Measurements from ENCODE around the gene TRAPPC4.
"Not testable (repeated sequence)": the region's sequence is repeated elsewhere in the genome, so short reads cannot be mapped to it uniquely, and the experiment has no call there.

The TRAPPC4 gene, protein sequence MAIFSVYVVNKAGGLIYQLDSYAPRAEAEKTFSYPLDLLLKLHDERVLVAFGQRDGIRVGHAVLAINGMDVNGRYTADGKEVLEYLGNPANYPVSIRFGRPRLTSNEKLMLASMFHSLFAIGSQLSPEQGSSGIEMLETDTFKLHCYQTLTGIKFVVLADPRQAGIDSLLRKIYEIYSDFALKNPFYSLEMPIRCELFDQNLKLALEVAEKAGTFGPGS
- total RNA-seq: 40.2 to 47.2 reads per million in 2 donors

DNA sequence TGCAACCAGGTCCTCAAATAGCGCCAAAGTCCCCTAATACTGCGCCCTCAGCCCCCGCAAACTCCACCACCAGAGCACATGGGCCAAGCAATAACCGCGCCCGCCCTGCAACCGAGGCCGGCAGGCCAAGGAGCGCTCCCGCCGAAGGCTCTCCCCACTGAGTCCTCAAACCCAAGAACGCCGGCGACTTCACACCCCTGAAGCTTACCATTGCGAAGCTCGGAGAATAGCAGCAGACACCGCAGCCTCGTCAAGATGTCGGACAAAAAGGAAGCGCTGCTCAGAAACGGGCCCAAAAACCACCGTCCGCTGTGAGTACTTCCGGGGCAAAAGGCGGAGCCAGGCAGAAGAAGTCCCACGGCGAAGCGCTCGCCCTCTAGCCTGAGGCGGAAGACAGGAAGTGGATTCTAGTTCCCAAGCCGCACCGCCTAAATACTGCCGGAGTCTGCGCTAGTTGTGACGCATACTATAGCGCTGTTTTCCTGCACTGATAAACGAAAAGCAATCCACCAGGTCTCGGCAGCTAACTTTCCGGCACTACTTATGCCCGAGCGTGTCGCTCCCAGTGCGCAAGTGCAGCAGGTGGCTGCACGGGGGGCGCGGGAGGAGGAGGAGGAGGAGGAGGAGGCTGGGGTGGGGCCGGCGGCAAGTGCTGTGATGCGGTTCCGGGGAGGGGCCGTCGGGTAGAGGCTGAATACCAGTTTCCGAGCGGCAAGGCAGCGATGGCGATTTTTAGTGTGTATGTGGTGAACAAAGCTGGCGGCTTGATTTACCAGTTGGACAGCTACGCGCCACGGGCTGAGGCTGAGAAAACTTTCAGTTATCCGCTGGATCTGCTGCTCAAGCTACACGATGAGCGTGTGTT lies at the start of gene TRAPPC4, which contains the start of gene RPS25:
Gene TRAPPC4, plus strand, starts transcription at position 693 of the 865 bp plus-strand sequence. Its CDS starts 30 bp downstream, at position 723.
Gene RPS25, minus strand, starts transcription at position 270 of the 865 bp plus-strand sequence. Its CDS starts 59 bp downstream, at position 211.
- DNase-seq: peak; percentile 88 to 99 (median 95)

DNA sequence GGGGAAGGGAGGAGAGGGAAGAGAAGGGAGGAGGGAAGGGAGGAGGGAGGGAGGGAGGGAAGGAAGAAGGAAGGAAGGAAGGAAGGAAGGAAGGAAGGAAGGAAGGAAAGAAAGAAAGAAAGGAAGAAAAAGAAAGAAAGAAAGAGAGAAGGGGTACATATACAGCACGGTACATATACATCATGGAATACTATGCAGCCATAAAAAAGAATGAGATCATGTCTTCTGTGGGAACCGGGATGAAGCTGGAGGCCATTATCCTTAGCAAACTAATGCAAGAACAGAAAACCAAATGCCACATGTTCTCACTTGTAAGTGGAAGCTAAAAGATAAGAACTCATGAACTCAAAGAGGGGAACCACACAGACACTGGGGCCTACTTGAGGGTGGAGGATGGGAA lies 49.1 kb upstream of the TRAPPC4 start:
- not testable (repeated sequence) for DNase-seq

DNA sequence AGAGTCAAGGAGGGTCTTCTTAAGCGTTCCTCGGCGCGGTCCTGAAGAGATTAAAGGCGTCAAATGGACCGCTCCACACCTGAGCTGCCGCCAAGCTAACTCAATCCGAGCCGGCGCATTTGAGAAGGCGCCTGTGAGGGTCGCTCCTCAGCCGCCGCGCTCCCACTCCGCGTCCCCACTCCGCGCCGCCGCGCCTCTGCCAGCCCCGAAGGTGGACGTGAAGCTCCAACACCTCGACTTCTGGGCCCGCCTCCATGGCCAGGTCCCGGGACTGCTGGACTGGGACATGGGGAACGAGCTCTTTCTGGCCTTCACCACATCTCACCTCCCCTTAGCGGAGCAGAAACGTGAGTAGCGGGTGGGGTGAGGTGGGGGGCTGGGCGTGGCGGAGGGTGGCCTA lies 46.9 kb upstream of the TRAPPC4 start, which contains the start of gene FOXR1:
Gene FOXR1, plus strand, starts transcription at position 116 of the 400 bp plus-strand sequence. Its CDS starts 171 bp downstream, at position 287.
- DNase-seq: no peak

DNA sequence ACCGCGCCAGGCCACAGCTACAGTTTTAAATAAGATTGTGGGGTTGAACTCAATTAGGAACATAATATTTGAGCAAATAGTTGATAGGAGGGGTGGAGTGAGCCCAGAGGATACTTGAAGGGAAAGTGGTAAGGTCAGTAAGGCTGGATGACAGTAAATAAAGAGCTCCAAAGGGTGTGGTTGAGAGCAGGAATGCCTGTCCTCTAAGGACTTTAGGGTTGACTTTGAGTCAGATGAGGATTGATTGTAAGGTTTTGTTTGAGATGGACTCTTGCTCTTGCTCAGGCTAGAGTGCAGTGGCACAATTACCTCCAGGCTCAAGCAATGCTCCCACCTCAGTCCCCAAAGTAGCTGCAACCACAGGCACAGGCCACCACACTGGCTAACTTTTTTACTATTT lies 44.6 kb upstream of the TRAPPC4 start:
- DNase-seq: no peak

DNA sequence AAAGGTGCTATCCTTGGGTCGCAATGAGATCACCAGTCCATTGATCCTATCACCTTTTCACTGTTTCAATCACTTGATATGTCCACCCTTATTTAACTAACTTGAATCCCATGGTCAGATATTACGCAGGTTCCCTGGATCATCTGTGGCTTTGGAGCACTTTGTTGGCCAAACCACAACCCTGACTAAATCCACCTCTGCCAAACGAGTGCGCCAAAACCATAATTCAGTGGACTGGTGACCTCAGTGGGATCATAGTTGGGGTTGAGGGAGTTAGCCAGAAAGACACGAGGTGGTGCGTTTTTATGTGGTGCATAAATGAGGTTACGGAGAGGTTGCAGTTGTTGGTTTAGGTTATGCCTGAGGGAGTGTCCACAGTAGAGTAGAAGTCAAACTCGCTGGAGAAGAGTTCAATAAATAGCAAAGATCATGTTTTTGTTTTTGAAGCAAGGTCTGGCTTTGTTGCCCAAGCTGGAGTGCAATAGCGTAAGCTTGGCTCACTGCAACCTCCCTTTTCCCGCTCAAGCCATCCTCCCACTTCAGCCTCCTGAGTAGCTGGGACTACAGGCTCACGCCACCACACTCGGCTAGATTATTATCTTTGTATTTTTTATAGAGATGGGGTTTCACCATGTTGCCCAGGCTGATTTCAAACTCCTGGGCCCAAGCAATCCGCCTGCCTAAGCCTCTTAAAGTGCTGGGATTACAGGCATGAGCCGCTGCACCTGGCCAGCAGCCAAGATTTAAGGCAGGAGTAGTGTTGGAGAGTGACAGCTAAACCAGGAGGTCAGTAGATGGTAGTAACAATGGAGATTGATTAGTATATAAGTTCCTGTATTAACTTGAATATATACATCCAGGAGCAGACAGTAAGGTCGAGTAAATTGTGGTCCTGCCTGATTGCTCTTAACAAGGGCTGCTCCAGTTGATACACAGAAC lies 42.5 kb upstream of the TRAPPC4 start:
- no peak for DNase-seq

DNA sequence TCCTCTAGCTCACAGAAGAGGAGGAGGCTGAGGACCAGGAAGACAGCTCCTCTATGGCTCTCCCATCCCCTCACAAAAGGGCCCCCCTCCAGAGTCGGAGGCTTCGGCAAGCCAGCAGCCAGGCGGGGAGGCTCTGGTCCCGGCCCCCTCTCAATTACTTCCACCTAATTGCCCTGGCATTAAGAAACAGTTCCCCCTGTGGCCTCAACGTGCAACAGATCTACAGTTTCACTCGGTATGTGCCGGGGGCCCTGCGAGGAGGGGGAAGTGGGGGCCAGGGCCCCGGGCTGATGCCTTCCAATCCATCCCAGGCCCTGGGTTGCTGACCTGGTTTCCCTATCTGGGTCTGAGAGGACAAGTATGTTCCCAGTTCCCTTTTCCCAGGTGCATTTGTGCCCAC lies 39.1 kb upstream of the TRAPPC4 start:
- no peak for DNase-seq

DNA sequence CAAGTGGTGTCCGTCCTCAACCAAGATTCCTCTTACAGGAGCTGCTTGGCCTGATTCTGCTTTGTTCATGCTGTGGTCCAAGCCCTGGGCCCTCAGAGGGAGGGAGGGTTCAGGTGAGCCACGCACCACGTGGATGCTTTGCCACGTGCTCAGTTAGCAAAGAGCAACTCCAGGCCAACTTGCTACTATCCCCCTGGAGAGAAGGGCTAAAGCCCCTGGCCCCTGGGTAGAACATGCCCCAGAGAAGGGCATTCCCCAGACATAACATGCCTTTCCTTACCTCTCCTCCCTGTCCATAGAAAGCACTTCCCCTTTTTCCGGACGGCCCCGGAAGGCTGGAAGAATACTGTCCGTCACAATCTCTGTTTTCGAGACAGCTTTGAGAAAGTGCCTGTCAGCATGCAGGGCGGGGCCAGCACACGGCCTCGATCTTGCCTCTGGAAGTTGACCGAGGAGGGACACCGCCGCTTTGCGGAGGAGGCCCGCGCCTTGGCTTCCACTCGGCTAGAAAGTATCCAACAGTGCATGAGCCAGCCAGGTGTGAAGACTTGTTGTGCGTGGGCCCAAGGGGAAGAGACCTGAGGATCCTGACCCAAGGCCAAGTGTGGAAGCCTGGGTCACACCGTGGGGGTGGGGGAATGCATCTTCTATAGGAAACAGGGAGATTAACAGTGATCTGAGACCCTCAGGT lies 38.2 kb upstream of the TRAPPC4 start:
- DNase-seq: no peak

DNA sequence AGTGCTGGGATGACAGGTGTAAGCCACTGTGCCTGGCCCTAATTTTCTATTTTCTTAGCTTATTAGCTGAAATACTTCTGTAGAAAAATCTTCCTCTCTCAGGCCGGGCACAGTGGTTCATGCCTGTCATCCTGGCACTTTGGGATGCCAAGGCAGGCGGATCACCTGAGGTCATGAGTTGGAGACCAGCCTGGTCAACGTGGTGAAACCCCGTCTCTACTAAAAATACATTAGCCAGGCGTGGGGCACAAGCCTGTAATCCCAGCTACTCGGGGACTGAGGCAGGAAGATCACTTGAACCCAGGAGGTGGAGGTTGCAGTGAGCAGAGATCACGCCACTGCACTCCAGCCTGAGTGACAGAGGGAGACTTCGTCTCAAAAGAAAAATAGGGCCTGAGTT lies 34.2 kb upstream of the TRAPPC4 start:
- DNase-seq: not testable (repeated sequence)

DNA sequence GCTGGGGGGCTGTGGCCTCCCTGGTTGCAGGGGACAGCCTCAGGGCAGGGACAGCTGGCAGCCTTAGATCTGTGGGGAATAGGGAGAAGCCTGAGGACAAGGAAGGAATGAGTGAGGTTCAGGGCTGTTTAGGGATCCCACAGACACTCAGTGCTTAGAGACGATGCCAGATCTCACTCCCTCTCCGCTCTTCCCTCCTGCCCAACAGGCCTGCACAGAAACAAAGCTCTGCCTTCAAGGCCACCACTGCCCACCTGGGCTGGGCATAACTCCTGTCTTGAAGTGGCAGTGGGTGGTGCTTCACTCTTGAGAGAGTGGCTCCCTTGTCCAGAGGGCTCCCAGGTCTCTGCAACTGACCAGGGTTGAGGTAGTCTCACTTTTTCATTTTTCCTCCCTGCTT lies 33.7 kb upstream of the TRAPPC4 start:
- DNase-seq: no peak

DNA sequence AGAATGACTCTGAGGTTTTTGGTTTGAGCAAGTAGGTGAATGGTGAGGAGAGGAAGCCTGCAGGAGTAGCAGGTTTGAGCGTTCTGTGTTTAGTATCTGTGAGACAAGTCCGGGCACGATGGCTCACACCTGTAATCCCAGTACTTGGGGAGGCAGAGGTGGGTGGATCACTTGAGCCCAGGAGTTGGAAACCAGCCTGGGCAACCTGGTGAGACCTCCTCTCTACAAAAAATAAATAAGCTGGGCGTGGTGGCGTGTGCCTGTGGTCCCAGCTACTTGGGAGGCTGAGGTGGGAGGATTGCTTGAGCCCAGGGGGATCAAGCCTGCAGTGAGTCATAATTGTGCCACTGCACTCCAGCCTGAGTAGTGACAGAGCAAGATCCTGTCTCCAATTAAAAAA lies 30.3 kb upstream of the TRAPPC4 start:
- no peak for DNase-seq

DNA sequence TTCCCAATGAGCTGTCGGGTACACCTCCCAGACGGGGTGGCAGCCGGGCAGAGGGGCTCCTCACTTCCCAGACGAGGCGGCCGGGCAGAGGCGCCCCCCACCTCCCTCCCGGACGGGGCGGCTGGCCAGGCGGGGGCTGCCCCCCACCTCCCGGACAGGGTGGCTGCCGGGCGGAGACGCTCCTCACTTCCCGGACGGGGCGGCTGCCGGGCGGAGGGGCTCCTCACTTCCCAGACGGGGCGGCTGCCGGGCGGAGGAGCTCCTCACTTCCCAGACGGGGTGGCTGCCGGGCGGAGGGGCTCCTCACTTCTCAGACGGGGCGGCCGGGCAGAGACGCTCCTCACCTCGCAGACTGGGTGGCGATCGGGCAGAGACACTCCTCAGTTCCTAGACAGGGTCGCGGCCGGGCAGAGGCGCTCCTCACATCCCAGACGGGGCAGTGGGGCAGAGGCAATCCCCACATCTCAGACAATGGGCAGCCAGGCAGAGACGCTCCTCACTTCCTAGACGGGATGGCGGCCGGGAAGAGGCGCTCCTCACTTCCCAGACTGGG lies 27.0 kb upstream of the TRAPPC4 start:
- DNase-seq: not testable (repeated sequence)

DNA sequence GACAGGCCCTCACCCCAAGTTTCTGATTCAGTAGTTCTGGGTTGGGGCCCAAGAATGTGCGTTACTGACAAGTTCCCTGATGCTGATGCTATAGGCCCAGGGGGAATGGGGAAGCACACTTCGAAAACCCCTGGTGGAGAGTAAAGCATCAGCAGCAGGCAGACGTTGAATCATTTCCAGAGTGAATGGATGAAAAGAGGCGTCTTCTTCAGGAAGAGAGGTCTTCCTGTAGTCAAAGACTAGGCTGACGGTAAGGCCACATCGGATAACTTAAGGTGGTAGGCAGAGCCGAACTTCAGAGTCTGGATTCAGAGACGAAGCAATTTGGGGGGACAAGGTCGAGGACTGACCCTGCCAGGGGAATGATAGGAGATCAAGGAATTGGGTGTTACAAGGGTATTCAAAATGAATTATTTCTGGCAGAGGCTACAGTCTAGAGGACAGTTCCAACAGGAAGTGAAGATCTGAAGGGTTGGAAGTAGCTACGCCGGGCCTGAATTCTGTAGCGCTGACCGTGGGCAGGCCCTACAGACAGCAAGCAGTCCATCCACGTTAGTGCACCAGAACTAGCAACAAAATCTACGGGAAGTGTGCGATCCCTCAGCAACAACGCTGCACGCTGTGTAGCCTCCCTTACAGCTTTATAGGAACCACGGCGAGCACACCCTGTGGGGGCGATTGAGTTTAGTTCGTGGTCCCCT lies 21.5 kb upstream of the TRAPPC4 start:
- DNase-seq: peak in 4 of 5 experiments; percentile 19 to 76 (median 30)

DNA sequence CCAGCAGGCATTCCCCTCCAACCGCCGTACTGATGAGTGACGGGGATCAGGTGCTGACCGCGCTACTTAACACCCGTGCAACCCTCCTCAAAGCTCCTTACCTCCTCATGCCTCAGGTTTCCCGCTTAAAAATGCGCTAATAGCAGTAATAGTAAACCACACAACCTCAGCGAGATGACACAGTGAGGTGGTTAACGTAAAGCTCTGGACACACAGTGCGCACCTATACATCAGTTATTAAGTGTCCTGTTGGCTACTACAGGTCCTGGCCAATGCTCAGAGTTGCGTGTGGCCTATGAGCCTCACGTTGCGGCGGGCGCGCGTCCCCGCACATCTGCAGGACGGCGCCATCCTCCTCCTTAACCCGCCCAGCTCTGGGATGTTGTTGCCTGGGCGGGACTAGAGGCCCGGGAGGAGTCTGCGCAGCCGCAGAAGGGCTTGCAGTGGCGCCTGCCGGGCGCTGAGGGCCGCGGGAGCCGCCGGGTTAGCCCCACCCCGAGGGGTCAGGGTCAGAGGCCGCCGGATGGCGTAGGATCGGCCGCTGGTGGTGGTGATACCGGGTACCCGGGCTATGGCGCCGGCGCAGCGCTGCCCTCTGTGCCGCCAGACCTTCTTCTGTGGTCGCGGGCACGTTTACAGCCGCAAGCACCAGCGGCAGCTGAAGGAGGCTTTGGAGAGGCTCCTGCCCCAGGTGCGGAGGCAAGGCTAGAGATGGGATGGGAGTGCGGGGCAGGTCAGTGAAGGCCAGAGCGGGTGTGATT lies 20.8 kb upstream of the TRAPPC4 start, which contains the start of gene CENATAC:
Gene CENATAC, plus strand, starts transcription at position 512 of the 761 bp plus-strand sequence. Its CDS starts 60 bp downstream, at position 572.
- peak; percentile 93 to 96 (median 94) for DNase-seq

DNA sequence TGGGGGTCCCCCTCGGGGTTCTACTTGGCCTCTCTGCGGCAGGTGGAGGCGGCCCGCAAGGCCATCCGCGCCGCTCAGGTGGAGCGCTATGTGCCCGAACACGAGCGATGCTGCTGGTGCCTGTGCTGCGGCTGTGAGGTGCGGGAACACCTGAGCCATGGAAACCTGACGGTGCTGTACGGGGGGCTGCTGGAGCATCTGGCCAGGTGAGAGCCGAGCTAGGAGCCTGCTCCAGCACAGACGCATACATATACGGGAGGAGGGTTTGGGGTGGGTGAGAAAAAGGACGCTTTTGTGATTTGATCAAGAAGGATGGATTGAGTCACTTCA lies 20.2 kb upstream of the TRAPPC4 start:
- no peak for DNase-seq

DNA sequence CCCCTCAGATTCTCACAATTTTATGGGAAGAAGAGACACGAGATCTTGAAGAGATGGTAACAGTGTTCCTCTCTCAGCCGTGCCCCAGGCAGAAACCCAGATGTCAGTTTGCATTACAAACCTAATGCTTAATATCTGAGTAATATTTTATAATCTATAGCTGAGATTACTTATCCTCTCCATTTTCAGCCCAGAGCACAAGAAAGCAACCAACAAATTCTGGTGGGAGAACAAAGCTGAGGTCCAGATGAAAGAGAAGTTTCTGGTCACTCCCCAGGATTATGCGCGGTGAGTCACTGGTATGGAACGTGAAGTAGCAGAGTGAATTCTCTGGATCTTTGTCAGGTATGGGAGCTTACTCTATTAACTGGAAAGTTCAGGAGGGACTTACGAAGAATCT lies 19.7 kb upstream of the TRAPPC4 start:
- DNase-seq: no peak

DNA sequence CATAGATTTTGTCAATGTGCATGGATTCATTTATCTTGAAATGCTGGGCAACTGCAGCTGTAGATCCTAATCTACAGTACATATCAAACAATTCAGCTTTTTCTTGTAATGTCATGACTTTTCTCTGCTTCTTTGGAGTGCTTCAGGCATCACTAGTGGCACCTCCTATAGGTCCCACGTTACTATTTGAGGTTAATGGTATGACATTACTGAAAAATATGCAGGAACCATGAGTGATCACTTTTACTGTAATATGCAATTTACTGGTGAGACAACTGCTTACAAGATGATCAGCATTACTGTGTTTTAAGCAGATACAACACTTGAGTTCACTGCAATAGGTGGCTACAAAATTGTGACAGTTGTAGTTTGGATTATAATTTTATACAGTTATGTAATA lies 17.7 kb upstream of the TRAPPC4 start:
- no peak for DNase-seq

DNA sequence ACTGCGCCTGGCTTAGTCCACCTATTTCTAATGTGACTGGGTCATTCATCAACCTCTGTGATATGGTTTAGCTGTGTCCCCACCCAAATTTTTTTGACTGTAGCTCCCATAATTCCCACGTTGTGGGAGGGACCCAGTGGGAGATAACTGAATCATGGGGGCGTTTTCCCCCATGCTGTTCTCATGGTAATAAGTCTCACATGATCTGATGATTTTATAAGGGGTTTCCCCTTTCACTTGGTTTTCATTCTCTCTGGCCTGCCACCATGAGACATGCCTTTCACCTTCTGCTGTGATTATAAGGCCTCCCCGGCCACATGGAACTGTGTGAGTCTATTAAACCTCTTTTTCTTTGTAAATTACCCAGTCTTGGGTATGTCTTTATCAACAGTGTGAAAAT lies 11.9 kb upstream of the TRAPPC4 start:
- no peak for DNase-seq

DNA sequence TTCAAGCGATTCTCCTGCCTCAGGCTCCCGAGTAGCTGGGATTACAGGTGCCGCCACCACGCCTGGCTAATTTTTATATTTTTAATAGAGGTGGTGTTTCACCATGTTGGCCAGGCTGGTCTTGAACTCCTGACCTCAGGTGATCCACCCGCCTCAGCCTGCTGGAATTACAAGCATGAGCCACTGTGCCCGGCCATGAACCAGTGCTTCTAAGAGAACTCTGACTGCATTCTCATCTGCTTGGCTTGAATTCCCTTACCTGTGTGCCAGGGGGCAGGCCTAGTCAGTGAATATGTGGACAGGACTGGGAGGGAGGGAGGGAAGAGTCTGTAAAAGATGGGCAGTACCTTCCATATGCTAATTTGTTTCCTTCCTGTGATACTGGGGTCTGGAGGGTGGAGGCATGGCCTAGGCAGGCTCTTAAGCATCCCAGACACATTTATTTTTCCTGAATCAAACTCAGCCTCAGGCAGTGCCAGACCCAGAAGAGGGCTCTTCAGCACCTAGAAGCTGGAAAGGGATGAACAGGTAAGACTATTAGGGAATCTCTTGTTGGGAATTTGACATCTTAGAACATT lies 7.0 kb upstream of the TRAPPC4 start:
- no peak for DNase-seq

DNA sequence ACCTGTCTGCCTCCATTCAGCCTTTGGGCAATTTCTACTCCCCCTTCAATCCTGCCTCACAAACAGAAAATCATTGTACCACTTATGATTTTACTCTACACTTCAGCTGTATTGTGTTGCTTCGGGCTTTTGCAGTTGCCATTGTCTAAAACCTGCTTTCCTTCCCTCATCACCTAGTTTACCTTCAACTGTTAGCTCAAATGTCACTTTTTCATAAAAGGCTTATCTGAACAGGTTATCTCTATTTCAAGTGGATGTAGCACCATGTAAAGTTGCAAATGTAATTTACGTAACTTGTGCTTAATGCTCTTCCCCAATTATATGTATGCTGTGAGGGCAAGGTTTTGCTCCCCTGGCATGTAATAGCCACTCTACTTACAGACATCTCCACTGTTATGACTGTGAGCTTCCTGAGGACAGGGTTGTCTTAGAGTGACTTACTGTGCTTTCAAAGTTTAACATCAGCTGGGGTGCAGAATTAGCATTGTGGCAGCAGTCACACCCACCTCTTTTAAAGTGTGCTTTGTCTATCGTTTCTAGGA lies 5.9 kb upstream of the TRAPPC4 start:
- DNase-seq: no peak
